GM19193 (cell line): Measurements from ENCODE around the gene COL6A5.

Experiments
- POLR2A ChIP-seq: IDR thresholded peaks from 4 replicates; pipeline ENCODE4 v1.6.1; 2011; ENCODE audit not compliant: insufficient read depth, insufficient read length; ENCODE audit errors: extremely low read depth

The COL6A5 gene

DNA sequence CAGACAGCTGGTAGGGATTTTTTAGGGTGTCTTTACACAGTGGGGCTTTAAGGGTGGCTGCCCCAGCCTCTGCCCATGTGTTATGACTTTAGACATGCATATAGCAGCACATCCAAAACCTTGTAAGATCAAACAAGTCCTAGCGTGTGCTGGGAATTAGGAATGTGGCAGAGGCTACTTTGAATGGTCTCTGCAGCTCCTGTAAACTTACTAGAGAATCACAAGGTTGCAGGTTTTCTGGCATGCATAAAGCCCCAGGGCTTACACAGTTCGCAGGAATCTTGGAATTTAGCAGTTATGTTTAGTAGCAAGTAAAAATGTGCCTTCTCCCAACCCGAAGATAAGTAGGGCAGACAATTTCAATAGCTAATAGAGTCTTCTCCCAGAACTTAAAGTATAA is 124.7 kb downstream of the COL6A5 start:
- TF ChIP-seq POLR2A: no peak

DNA sequence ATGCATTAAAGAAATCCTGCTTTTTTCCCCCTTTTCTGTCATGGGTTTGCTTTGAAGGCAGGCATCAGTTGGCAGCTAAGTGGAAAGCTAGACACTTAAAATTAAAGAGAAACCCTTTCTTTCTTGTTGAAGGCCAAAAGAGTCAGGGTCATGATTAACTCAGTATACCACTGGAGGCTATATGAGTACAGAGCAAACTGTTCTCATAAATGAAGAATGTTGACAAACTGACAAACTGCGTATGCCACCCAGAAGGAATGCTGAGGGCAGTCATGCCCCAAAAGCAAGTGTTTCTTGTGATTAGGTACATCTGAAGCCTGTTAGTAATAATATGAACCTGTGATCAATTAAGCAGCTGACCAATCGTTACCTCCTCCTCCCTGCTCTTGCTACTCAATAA is 127.9 kb downstream of the COL6A5 start:
- no peak for TF ChIP-seq POLR2A

DNA sequence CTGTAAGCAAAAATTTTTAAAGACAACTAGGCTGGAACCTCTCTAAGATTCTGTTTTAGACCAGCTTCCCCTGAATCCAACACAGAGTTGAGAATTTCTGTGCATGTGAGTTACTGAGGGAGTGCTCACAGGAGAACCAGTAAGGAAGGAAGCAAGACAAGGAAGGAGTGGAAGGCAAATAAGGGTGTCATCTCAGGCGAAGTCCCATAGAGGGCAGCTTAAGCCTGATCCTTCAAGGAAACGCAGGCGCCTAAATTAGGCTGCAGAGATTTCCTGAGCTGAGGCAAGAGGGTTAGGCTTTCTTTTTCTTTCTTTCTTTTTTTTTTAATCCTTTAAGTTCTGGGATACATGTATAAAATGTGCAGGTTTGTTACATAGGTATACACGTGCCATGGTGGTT is 135.3 kb downstream of the COL6A5 start:
- TF ChIP-seq POLR2A: no peak

DNA sequence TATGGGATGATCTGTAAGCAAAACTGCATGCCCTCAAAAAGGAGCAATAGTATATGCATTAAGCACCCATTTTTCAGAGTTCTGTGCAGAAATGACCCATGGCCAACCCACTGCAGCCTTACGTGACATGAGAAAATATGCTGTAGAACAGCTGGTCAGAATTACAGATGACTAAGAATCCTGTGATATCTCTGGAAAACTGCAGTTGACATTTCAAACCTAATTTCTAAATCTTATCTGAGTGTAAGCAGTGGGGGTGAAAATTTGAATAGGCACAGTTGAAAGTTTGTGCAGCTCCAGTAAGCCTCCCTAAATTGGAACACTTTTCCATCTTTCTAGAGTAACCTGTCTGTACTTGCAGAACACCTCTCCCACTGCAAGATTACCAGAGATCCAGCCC is 142.8 kb downstream of the COL6A5 start:
- no peak for TF ChIP-seq POLR2A

DNA sequence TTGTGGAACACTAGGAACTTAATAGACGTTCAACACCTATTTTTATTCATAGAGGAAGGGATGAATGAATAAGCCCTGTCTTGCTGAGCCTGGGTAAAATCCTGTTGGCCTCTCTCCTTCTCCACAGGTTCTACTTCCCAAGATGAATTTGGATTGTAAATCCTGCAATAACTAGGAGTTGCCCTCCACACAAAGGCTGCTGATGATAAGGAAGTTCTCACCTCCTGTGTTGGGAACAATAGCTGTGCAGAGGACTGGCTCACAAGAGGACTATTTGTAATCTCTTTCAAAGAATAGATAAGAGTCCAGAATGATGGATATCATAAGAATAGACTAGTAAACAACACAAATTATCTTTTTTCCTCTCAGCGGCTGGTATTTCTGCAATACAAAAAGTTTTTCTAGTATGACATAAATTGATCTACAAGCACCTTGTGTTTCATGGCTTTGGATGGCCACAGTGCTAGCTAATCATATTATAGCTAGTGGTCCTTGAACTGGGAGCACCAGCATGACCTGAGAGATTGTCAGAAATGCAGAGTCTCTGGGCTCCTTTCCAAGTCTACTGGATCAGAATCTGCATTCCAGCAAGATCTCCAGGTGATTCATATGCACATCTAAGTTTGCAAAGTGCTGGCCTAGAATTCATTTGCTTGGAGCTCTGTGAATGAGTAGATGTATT is 143.4 kb downstream of the COL6A5 start:
- TF ChIP-seq POLR2A: no peak

DNA sequence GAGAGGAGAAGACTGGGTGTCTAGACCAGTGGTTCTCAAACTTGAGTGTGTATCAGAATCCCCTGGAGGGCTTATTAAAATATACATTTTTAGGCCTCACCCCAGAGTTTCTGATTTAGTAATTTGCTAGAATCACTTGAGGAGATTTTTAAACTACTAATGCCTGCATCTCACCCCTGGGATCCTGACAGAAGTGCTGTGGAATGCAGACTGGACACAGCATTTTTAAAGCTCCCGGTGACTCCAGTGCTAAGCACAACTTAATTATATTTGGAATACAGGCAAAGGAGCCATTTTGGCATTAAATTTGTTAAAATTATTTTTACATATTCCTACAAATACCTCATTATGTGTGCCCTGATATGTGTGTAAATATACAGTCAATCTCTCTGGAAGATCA is 144.8 kb downstream of the COL6A5 start:
- TF ChIP-seq POLR2A: no peak

DNA sequence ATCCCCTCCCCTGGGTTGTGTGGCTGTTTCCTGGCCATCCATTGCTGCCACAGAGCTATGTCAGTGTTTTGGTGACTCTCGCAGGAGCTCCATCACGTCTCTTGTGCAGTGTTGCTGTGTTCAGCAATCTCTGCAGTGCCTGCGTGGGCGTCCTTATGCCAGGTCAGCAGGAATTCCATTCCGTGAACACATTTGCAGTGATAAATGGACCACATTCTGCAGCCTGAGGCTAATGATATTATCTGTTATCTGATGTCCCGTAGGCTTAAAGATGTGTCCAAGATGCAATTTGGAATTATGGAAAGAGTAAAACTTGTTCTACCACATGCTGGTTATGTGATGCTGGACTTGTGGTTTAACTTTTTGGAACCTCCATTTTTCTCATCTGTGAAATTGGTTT is 146.0 kb downstream of the COL6A5 start:
- TF ChIP-seq POLR2A: no peak

DNA sequence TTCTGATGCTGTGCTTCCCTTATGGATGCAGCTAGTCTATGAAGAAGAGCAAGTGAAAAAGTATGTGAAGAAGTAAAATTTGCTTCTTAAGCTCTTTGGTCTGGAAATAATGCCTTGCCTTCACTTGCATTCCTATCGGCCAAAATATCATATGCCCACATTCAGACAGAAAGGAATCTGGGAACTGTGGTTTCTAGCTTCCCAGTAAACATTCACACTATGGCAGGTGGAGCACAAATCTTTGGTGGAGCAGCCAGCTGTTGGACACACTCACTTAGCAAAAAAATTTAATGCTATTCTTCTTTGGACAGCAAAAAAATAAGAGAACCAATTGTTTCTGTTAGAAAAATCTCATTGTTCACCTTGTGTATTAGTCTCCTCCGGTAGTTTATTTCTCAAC is 159.2 kb downstream of the COL6A5 start:
- no peak for TF ChIP-seq POLR2A

DNA sequence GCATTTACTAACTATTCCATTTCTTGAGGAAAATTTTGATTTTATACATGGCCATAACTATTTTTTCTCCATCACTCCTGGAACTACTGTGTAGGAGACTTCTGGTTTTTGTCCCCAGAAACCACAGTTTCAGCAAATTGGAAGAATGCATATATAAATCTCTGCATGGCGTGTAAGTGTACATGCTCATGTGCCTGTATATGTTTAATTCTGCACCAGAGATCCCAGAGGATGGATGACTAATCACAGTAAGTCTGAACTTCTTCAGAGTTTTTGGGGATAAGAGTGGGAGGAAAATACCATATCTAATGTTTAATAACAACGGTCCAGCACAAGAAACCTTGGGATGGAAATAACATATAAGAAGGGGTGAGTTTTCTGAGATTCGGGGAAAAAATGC is 160.6 kb downstream of the COL6A5 start:
- TF ChIP-seq POLR2A: no peak

DNA sequence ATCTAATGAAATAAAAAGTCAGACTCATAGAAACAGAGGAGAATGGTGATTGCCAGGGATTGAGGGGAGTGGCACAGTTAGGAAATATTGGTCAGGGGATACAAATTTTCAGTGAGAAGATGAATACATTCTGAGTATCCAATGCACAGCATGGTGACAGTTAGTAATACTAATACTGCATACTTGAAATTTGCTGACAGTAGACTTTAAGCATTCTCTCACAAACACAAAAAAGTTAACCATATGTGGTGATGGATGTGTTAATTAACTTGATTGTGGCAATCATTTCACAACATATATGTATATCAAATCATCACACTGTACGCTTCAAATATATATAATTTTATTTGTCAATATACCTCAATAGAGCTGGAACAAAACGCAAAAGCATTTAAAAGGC is 162.3 kb downstream of the COL6A5 start:
- no peak for TF ChIP-seq POLR2A

DNA sequence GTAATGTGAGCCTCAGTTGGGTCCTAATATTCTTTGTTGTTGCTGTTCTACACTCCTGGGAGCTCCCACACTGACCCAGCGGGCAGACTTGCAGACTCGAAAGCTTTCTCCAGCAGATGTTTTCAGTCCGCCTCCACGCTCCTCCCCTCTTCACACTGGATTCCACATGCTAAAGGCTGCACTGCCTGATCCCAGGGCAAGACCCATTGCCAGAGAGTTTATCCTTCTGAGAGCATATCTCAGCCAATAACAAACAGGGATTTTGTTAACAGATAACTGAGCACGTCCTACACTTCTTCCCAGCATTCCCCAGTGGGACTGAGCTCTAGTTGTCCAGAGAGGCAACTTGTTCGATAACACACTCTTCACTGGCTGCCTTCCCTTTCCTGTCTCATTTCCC is 163.5 kb downstream of the COL6A5 start:
- no peak for TF ChIP-seq POLR2A

DNA sequence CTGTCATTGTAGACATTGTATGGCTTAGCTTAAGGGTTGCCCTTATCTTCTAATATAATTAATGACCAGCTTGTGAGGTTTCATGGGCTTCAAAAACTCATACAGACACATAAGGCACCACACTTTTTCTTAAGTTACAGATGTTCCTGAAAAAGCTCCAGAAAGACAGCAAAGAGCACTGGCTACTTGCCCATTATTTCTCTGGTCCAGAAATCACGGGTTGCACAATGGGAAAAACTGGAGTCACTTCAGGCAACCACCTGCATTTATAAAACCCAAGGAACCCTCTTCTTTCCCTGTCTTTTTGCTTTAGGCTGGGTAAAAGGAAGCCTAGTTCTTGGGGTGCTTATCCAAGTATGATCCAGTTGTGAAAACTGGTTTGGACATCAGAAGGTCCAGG is 169.2 kb downstream of the COL6A5 start:
- no peak for TF ChIP-seq POLR2A

DNA sequence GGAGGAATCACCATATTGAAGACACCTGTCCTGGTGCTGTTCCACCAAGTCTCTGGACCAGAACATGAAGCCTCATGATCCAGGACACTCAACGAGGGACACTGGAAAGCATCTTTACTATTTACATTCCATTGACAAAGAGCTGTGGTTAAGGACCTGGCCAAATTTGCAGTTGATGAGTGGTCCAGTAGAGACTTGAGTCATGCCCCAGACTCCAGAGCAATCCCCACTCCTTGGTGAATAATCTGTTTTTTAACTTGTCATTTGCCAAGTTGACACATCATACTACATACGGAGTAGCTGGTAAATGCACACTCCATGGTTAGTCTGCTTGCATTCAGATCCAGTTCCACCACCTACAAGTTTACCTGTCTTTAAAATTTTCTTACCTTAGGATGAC is 170.3 kb downstream of the COL6A5 start:
- TF ChIP-seq POLR2A: no peak

DNA sequence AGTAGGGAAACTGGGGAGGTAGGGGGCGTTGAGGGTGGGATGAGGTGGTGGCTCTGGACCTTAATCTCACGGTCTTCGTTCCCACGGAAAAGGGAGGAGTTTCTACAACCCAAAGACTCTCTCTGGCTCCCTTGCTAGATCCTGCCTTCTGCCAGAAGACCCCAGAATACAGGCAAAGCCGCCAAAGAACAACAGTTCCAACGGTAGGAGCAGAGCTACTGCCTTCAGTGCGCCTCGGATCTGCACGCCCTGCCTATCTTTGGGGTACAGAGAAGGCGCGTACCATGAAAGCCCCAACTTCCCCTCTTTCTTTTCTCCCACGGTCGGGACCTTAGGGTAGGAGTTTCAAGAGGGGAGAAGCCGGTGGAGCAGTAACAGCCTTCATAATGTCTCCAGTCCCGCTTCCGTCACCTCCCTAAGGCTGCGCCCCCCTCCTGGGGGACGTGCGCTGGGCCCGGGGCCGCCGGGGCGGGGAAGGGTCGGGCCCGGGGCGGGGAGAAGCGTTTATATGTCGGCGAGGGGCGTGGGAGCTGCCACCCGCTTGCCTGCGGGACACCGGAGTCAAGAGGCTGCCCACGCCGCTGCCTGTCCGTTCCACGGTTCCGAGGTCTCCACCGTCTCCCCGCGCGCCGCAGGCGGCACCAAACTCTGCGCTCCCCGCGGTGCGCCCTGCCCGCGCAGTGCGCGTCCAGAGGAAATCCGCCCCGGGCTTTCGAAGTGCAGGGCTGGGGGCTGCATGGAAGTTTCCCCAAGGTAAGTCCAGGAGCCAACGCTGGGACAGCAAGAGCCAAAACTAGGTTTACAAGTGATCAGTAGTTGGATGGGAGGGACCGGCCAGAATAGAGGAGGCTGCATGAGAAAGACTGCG is 171.4 kb downstream of the COL6A5 start, which contains the start of gene COL6A6:
Gene COL6A6 (plus strand): TSS at position 533 of the 868 bp plus-strand sequence. CDS start 43,188 bp downstream, outside the sequence.
- no peak for TF ChIP-seq POLR2A

DNA sequence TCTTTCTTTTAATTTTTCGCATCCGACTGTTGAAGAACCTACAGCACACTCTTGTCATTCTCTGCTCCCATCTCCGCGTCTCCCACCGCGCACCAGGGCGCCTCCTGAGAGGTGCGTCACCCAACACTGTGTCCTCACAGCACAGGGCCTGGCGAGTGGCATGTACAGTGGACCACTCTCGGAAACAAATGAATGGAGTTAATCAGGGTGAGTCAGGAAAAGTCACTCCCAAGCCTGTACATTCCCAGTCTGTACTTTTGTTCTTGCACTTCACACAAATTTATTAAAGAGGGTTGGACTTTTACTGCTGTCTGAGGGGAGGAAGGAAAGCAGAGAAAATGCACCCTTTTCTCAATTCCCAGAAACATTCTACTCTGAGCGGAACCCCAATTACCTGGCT is 172.1 kb downstream of the COL6A5 start:
- TF ChIP-seq POLR2A: no peak

DNA sequence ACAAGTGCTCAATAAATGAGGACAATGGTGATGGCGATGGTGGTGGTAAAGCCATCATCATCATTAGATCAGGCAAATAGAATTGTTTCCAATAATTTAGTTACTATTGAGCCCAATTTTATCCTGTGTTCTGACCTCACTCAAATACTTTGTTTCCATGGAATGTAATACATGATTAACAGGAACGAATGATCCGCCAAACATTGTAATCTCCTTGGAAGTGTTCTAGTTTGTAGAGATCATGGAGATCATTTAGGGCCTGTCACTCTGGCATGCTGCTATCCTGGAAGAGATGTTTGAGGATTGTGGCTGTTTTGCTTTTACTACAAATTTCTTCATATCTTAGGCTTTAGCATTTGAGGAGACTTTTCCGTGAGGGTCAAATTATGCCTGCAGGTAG is 174.3 kb downstream of the COL6A5 start:
- no peak for TF ChIP-seq POLR2A
